HCT116 (cell line): Measurements from ENCODE around the gene SWAP70.

Experiments used
- CTCF ChIP-seq, 3 experiments: fragments of 200-600 bp in 1 of 3; sonication (generic) in 1 of 3; IDR thresholded peaks in 2 of 3; conservative IDR thresholded peaks in 1 of 3; 2 replicates each; pipeline ENCODE4 v1.5.1; 2012 to 2017; ENCODE audit warnings: low read depth in 2 of 3, low read length in 2 of 3, antibody characterized with exemption in 1 of 3, borderline replicate concordance in 1 of 3, control low read depth in 1 of 3, mild to moderate bottlenecking in 1 of 3, mixed read lengths in 1 of 3, mixed run types in 1 of 3, moderate library complexity in 1 of 3; ENCODE audit not compliant: insufficient read depth in 1 of 3
- EGR1 ChIP-seq: IDR thresholded peaks from 2 replicates; pipeline ENCODE4 v1.6.1; 2012; ENCODE audit warnings: low read depth
- EZH2 ChIP-seq: fragments of 200-600 bp; sonication (generic); IDR thresholded peaks from 2 replicates; pipeline ENCODE4 v1.6.1; 2017; ENCODE audit warnings: antibody characterized with exemption, mixed run types
- POLR2A ChIP-seq: IDR thresholded peaks from 2 replicates; pipeline ENCODE4 v1.7.0; 2011; ENCODE audit warnings: borderline replicate concordance; ENCODE audit not compliant: insufficient read depth, insufficient read length; ENCODE audit errors: extremely low read depth
- RAD21 ChIP-seq: IDR thresholded peaks from 2 replicates; pipeline ENCODE4 v1.6.1; 2012; ENCODE audit warnings: low read depth, mild to moderate bottlenecking
- SRF ChIP-seq: IDR thresholded peaks from 2 replicates; pipeline ENCODE4 v1.6.1; 2012; ENCODE audit warnings: low read depth
- TF ChIP-seq, protein P1 (sequence below): IDR thresholded peaks from 2 replicates; pipeline ENCODE4 v1.6.1; 2012
- TF ChIP-seq, protein P2 (sequence below): IDR thresholded peaks from 2 replicates; pipeline ENCODE4 v1.6.1; 2012

DNA sequence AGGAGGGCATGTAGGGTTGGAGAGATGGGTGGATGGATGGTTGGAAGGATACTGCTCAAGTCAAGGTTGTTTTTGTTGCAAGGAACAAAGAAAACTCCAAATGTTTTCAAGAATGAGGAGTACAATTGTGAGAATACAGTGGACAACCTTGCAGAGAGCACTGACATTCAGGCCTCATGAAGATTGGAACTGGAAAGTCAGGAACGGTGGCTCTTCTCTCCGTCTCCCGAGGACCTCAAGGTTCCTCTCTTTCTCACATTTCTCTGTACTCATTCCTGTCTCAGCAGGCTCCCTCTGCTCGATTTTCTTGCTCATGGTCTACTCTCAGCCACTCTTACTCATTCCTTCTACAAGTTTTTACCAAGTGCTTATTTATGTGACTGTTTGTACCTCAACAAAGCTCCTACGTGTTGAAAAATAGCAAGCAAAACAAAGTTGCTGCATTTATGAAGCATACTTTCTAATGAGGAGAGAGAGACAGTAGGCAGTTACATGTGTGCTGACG lies 97.6 kb downstream of the SWAP70 start:
- TF ChIP-seq CTCF (IDR thresholded peaks at IDR 0.05 in 2 of 3, conservative IDR thresholded peaks at IDR 0.05 in 1 of 3; ENCODE audit: borderline replicate concordance in 1 of 3, insufficient read depth in 1 of 3, low read depth in 2 of 3, low read length in 2 of 3): no peak
- TF ChIP-seq, protein P1, sequence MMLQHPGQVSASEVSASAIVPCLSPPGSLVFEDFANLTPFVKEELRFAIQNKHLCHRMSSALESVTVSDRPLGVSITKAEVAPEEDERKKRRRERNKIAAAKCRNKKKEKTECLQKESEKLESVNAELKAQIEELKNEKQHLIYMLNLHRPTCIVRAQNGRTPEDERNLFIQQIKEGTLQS: no peak
- TF ChIP-seq RAD21: no peak
- no peak for TF ChIP-seq EZH2
- TF ChIP-seq, protein P2, sequence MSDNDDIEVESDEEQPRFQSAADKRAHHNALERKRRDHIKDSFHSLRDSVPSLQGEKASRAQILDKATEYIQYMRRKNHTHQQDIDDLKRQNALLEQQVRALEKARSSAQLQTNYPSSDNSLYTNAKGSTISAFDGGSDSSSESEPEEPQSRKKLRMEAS: no peak
- TF ChIP-seq SRF: no peak
- TF ChIP-seq POLR2A: no peak
- no peak for TF ChIP-seq EGR1
